ENCODE measurements around the gene PCDH9. TPM values are rescaled to one million over a fixed set of nuclear protein-coding genes. Genes with fewer than 3 reads are reported as not detected.

Gene PCDH9
- polyA plus RNA-seq, 4 donors = 12.2 to 16.9 (median 14.7) TPM

- no peak for DNase-seq (ENCODE audit: low read depth in 4 of 4, low spot score in 3 of 4)
These were observed 799.4 kb downstream of the PCDH9 start for GRCh38 chr13:66430728-66431127.

DNA sequence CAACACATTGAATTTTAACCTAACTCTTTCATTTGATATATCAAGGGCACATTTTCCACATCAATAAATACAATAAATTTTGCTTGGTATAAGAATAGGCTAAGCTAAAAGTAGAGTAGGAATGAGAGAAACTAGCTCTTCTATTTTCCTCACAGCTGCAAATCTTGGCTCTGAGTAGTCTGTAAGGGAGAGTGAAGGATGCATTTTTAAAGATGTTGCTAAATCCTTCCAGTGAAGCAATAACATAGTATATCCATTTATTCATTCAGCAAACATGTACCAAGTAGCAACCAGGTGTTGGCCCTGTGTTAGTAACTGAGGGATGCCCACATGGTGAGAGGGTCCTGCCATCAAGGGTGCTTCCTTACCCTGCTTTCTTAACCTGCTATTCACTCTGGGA is 799.9 kb downstream of the PCDH9 start:
- no peak for DNase-seq (ENCODE audit: low read depth in 4 of 4, low spot score in 3 of 4)

GRCh38 chr13:66429156-66429555 is 801.0 kb downstream of the PCDH9 start:
- no peak for DNase-seq (ENCODE audit: low read depth in 4 of 4, low spot score in 3 of 4)

GRCh38 chr13:66427458-66427861 is 802.7 kb downstream of the PCDH9 start:
- DNase-seq (ENCODE audit: low read depth in 4 of 4, low spot score in 3 of 4) = no peak

- no peak for DNase-seq (ENCODE audit: low read depth in 4 of 4, low spot score in 3 of 4)
These were observed 804.4 kb downstream of the PCDH9 start for GRCh38 chr13:66425741-66426140.

DNA sequence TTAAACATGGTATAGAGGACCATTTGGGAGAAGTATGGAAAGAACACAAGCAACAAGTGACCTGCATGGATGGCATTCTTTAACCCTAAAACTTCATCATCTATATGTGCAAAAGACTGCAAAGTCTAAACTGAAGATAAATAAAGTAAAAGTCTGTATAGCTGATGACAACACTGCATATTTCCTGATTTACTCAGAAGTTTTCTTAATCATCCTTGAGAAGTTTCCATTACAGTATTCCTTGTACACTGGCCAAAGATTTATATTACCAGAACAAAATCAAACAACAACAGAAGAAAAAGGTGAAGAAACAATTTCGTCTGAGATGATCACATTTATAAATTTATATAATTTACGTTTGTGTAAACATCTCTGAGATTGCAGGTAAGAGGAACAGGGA is 805.7 kb downstream of the PCDH9 start:
- no peak for DNase-seq (ENCODE audit: low read depth in 4 of 4, low spot score in 3 of 4)

GRCh38 chr13:66415444-66415843 is 814.7 kb downstream of the PCDH9 start:
- DNase-seq (ENCODE audit: low read depth in 4 of 4, low spot score in 3 of 4) = no peak

- DNase-seq (ENCODE audit: low read depth in 4 of 4, low spot score in 3 of 4) = no peak
These were observed 815.9 kb downstream of the PCDH9 start for GRCh38 chr13:66414066-66414800.

DNA sequence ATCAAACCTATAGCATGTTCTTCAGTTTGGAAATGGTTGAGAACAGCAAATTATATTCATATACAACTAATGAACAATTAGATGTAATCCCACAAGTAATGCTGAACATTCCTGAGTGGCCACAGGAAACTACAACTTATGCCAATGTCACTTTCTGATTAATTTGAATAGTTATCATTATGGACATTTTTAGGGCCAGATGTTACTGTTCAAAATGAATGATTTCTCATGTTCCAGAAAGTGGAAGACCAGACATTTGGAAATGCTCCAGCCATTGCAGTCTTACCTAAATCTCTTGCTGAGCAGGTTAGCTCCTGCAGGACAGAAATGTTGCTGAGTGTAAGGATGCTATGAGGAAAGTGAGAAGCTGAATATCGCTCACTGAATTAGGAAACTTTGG is 819.8 kb downstream of the PCDH9 start:
- DNase-seq (ENCODE audit: low read depth in 4 of 4, low spot score in 3 of 4) = no peak

- DNase-seq (ENCODE audit: low read depth in 4 of 4, low spot score in 3 of 4) = no peak
These were observed 820.6 kb downstream of the PCDH9 start for GRCh38 chr13:66409542-66409941.

DNA sequence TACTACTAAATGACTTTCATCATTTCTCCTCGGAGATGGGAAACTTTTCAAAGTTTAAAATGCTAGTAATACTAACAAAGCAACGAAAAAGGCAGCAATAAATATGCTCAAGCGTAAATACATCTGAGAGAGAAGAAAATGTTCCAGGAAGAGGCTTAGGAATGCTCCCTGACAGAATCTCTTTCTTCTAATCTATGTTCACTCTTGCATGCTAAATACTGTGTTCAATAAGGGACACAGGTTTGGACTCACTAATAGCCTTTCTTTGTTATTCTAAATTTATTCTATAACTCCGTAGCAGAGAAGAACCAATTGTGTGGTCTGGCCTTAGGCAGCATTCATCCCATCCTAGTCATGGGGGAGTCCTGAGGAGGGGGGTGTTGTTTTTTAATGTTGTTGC is 823.0 kb downstream of the PCDH9 start:
- DNase-seq (ENCODE audit: low read depth in 4 of 4, low spot score in 3 of 4) = no peak

- no peak for DNase-seq (ENCODE audit: low read depth in 4 of 4, low spot score in 3 of 4)
These were observed 824.0 kb downstream of the PCDH9 start for GRCh38 chr13:66405908-66406802.

DNA sequence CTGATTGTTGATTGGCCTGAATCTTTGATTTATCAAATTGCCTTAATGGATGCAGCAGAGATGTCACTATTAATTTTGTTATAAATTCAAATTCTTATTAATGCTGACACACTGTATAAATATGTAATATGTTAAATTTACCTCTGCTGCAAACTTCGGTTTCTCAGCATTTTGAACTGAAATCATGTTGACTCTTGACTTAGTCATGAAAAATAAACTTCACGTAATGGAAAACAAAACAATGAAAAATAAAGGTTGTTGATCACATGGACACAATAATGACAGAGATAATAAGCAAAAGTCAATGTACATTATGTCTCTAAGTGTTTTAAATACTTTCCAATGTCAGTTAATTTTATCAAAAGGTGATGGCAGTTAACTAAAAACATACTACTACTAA is 827.6 kb downstream of the PCDH9 start:
- DNase-seq (ENCODE audit: low read depth in 4 of 4, low spot score in 3 of 4) = no peak

DNA sequence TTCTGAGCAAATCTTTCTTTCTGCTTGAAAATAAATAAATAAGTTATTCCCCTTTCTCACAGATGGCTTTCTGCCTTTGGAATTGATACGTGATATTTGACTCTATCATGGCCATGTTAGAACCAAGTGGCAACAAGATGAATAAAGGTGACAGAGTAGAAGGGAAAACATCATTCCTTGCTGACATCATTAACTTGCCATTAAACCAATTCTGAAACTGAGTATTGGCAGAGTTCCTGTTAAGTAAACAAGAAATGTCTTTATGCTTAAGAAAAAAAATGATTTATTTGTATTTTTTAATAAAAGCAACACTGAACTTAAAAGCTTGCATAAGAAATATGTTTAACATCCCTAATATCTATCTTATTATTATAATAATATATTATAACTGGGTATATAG is 828.1 kb downstream of the PCDH9 start:
- no peak for DNase-seq (ENCODE audit: low read depth in 4 of 4, low spot score in 3 of 4)

DNA sequence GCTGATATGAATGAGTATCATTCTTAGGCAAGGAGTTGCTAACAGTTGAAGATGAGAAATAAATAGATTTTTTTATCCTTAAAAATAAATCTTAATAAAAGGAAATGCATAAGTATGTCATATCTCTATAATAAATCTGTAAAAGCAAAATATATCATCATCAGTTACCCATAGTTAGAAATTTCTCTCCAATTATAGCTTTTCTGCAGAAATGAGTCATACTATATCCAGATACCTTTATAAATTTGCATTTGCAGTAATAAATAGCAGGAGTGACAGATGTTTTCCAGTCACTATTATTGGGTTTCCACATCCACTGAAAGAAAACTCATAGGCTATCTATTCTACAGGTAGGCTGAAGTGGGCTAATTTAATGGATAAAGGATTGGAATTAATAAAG is 829.8 kb downstream of the PCDH9 start:
- DNase-seq (ENCODE audit: low read depth in 4 of 4, low spot score in 3 of 4) = no peak

DNA sequence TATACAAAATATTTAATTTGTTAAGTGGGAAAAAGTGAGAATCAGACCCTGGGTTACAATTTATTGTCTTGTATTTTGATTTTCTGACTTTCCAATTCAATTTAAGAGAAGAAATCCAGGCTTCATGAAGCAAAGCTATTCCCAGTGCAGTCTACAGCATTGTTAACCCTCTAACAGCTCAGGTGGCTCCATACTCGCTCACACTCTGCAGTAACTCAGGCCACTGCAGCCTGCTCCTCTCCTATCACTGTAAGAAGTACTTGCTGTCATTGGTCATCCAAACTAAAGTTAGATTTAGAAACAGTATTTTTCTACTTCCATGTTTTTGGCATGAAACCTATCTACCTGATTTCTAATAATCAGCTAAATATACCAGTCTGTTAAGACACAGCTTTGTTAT is 830.3 kb downstream of the PCDH9 start:
- no peak for DNase-seq (ENCODE audit: low read depth in 4 of 4, low spot score in 3 of 4)

- no peak for DNase-seq (ENCODE audit: low read depth in 4 of 4, low spot score in 3 of 4)
These were observed 833.0 kb downstream of the PCDH9 start for GRCh38 chr13:66397133-66397532.

DNA sequence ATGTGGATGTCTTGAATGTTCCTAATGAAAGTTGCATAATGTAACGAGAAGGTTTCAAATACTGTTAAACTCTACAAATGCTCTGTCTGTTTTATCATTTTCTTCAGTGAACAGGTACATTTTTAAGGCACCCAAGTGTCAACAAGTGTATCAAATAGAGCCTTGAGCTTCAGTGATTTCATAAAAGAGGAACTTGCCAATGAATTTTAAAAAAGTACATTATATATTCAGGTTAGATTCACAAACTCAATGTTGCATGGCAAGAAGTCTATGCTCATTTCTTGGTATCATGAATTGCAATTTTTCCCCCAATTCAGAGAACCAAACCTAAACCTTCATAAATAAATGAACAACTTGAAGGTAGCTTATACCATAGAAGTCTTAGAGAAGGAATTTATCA is 838.8 kb downstream of the PCDH9 start:
- DNase-seq (ENCODE audit: low read depth in 4 of 4, low spot score in 3 of 4) = no peak

GRCh38 chr13:66378894-66379293 is 851.2 kb downstream of the PCDH9 start:
- DNase-seq (ENCODE audit: low read depth in 4 of 4, low spot score in 3 of 4) = no peak

- DNase-seq (ENCODE audit: low read depth in 4 of 4, low spot score in 3 of 4) = no peak
These were observed 852.6 kb downstream of the PCDH9 start for GRCh38 chr13:66377569-66377968.

DNA sequence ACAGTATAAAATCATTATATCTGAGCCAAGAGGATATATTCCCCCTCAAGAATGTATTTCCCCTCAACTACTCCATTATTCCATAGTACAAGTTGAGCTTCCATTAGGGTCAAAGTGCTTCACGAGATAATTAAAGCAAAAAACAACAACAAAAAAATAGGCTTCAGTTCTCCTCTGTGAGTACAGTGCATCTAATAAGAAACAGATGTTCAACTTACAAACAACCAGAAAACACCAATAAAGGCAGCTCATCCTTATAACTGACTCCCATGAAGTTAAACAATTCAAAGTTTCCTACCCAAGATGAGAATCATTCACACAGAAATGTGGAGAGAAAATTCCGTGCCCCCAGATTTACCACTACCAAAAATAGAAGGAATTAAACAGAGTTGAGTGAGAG is 854.4 kb downstream of the PCDH9 start:
- no peak for DNase-seq (ENCODE audit: low read depth in 4 of 4, low spot score in 3 of 4)

DNA sequence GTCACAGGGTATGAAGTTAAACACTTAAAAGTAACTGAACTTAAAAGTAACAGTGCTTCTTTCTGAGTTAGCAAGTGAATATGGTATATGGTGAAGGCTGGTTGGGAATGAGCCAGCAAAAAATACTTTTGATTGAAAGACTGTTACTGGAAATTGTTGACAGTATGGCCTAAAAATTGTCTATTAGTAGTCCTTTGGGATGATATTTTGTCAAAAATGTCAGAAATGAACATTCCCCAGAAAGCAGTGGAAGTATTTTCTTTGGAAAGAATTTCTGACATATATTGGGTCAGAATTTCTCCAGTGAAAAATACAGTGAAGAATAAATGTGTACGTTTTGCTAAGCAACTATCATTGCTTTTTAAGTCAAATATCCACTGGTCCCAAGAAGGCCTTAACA is 860.5 kb downstream of the PCDH9 start:
- DNase-seq (ENCODE audit: low read depth in 4 of 4, low spot score in 3 of 4) = no peak

Measured in left renal pelvis (tissue), 4 donors.